SK-N-SH (cell line): Measurements from ENCODE around the gene PCGF3. TPM values are rescaled to one million over a fixed set of nuclear protein-coding genes. Genes with fewer than 3 reads are reported as not detected.

Experiments
- CTCF ChIA-PET: fragments of 300-600, 350-600 bp; formaldehyde crosslinking; extraction: SDS; loops from one replicate; lab custom pipeline; 2021; lab: Yijun Ruan, JAX
- POLR2A ChIA-PET: fragments of 350-600 bp; sonication (Branson Sonifier 250); formaldehyde crosslinking; extraction: SDS; loops from one replicate; lab custom pipeline; 2020; ENCODE audit warnings: antibody characterized with exemption, inconsistent platforms; lab: Yijun Ruan, JAX
- DNase-seq: peaks from one replicate; pipeline ENCODE4 v3.0.0; 2012
- H2AFZ ChIP-seq: fragments of 200-600 bp; sonication (generic); 2 replicates; pipeline ENCODE4 v1.8.1; 2016; ENCODE audit warnings: antibody characterized with exemption, mild to moderate bottlenecking, low read depth
- H3F3A ChIP-seq: fragments of 200-600 bp; sonication (generic); replicated peaks from 2 replicates; pipeline ENCODE3; 2016; ENCODE audit warnings: antibody characterized with exemption, mild to moderate bottlenecking; ENCODE audit not compliant: insufficient read depth
- H3K27ac ChIP-seq, 2 experiments: fragments of 200-500 bp in 1 of 2; fragments of 200-600 bp in 1 of 2; sonication (Bioruptor generic) in 1 of 2; sonication (generic), shearing (Covaris generic) in 1 of 2; 2 replicates each; pipeline versions ENCODE4 v1.5.1 to v1.6.1; 2014 to 2016; ENCODE audit warnings: low read depth in 2 of 2, inconsistent platforms in 1 of 2, low read length in 1 of 2, mild to moderate bottlenecking in 1 of 2, mixed read lengths in 1 of 2
- H3K27me3 ChIP-seq: fragments of 200-600 bp; sonication (generic), shearing (Covaris generic); 2 replicates; pipeline ENCODE4 v1.6.1; 2016; ENCODE audit warnings: mixed run types; ENCODE audit not compliant: insufficient read depth
- H3K36me3 ChIP-seq, 2 experiments: fragments of 200-500 bp in 1 of 2; fragments of 200-600 bp in 1 of 2; sonication (Bioruptor generic) in 1 of 2; sonication (generic) in 1 of 2; replicated peaks in 1 of 2; 2 replicates each; pipeline versions ENCODE3 to v1.5.1; 2014 to 2016; ENCODE audit warnings: low read length in 1 of 2, mild to moderate bottlenecking in 1 of 2; ENCODE audit not compliant: insufficient read depth in 2 of 2, control insufficient read depth in 1 of 2
- H3K4me1 ChIP-seq, 2 experiments: fragments of 200-500 bp in 1 of 2; fragments of 200-600 bp in 1 of 2; sonication (Bioruptor generic) in 1 of 2; sonication (generic), shearing (Covaris generic) in 1 of 2; 2 replicates each; pipeline versions ENCODE4 v1.5.1 to v1.6.1; 2014 to 2016; ENCODE audit warnings: low read depth in 1 of 2, low read length in 1 of 2, mixed run types in 1 of 2; ENCODE audit not compliant: insufficient read depth in 2 of 2, control insufficient read depth in 1 of 2
- H3K4me2 ChIP-seq: fragments of 200-600 bp; sonication (generic), shearing (Covaris generic); 2 replicates; pipeline ENCODE4 v1.6.1; 2017; ENCODE audit warnings: mixed run types
- H3K4me3 ChIP-seq, 2 experiments: fragments of 200-500 bp in 1 of 2; fragments of 200-600 bp in 1 of 2; sonication (Bioruptor generic) in 1 of 2; sonication (generic), shearing (Covaris generic) in 1 of 2; 2 replicates each; pipeline versions ENCODE4 v1.5.1 to v1.8.1; 2014 to 2016; ENCODE audit warnings: low read depth in 2 of 2, inconsistent platforms in 1 of 2, low read length in 1 of 2, mild to moderate bottlenecking in 1 of 2, mixed read lengths in 1 of 2, moderate library complexity in 1 of 2
- H3K79me2 ChIP-seq: fragments of 200-600 bp; sonication (generic); 2 replicates; pipeline ENCODE4 v1.8.1; 2017; ENCODE audit warnings: mild to moderate bottlenecking; ENCODE audit not compliant: insufficient read depth
- H3K9ac ChIP-seq: fragments of 200-600 bp; sonication (generic); 2 replicates; pipeline ENCODE4 v1.6.1; 2017; ENCODE audit warnings: mixed run types
- H3K9me2 ChIP-seq: fragments of 200-600 bp; sonication (generic); 2 replicates; pipeline ENCODE4 v1.6.1; 2017; ENCODE audit warnings: mixed run types
- H3K9me3 ChIP-seq: fragments of 200-600 bp; sonication (generic); 2 replicates; pipeline ENCODE4 v1.6.1; 2017; ENCODE audit warnings: mixed run types, mild to moderate bottlenecking, moderate library complexity
- H4K20me1 ChIP-seq: fragments of 200-600 bp; sonication (generic); 2 replicates; pipeline ENCODE4 v1.6.1; 2017; ENCODE audit warnings: mild to moderate bottlenecking, mixed run types; ENCODE audit not compliant: insufficient read depth
- CHD2 ChIP-seq: fragments of 150-350 bp; IDR thresholded peaks from 2 replicates; pipeline ENCODE4 v1.6.1; 2018; ENCODE audit warnings: low read length; ENCODE audit not compliant: partially characterized antibody
- CTCF ChIP-seq: fragments of 200-600 bp; sonication (generic); IDR thresholded peaks from 2 replicates; pipeline ENCODE4 v1.6.1; 2017; ENCODE audit warnings: antibody characterized with exemption, mild to moderate bottlenecking, moderate library complexity
- ELF1 ChIP-seq: IDR thresholded peaks from 2 replicates; pipeline ENCODE4 v1.4.0; 2012
- EP300 ChIP-seq, 2 experiments: IDR thresholded peaks; 2 replicates each; pipeline versions ENCODE4 v1.4.0 to v1.6.1; 2012; ENCODE audit warnings: borderline replicate concordance in 1 of 2, low read depth in 1 of 2, low read length in 1 of 2
- EZH2phosphoT487 ChIP-seq: fragments of 200-600 bp; sonication (generic); IDR thresholded peaks from 2 replicates; pipeline ENCODE4 v1.6.1; 2017; ENCODE audit warnings: low read depth, mixed run types, mild to moderate bottlenecking, antibody characterized with exemption, moderate library complexity, borderline replicate concordance
- FOXJ3 ChIP-seq: sonication (generic); formaldehyde crosslinking; IDR thresholded peaks from 2 replicates; pipeline ENCODE4 v1.5.1; 2020; ENCODE audit warnings: mild to moderate bottlenecking, missing genetic modification reagents
- FOXM1 ChIP-seq: IDR thresholded peaks from 2 replicates; pipeline ENCODE4 v1.4.0; 2012; ENCODE audit warnings: low read depth, mild to moderate bottlenecking
- GABPA ChIP-seq: IDR thresholded peaks from 2 replicates; pipeline ENCODE4 v1.4.0; 2012; ENCODE audit warnings: low read depth, mild to moderate bottlenecking
- GATA2 ChIP-seq: sonication (generic); formaldehyde crosslinking; IDR thresholded peaks from 2 replicates; pipeline ENCODE4 v1.5.0; 2020; ENCODE audit warnings: mild to moderate bottlenecking, missing genetic modification reagents
- IRF3 ChIP-seq: fragments of 150-350 bp; IDR thresholded peaks from 2 replicates; pipeline ENCODE4 v1.6.1; 2016; ENCODE audit warnings: mild to moderate bottlenecking, low read depth, low read length
- JUND ChIP-seq: IDR thresholded peaks from 2 replicates; pipeline ENCODE4 v1.4.0; 2012
- MAX ChIP-seq: IDR thresholded peaks from 2 replicates; pipeline ENCODE4 v1.4.0; 2012; ENCODE audit warnings: low read depth
- MEF2A ChIP-seq: IDR thresholded peaks from 2 replicates; pipeline ENCODE4 v1.4.0; 2012; ENCODE audit warnings: low read depth, borderline replicate concordance
- MXI1 ChIP-seq: IDR thresholded peaks from 2 replicates; pipeline ENCODE4 v1.6.1; 2012; ENCODE audit warnings: mild to moderate bottlenecking, low read depth, low read length, improper control_type of control experiment
- NFIC ChIP-seq: IDR thresholded peaks from 2 replicates; pipeline ENCODE4 v1.4.0; 2012; ENCODE audit warnings: borderline replicate concordance
- NRF1 ChIP-seq: IDR thresholded peaks from 2 replicates; pipeline ENCODE4 v1.6.1; 2012; ENCODE audit warnings: low read depth, mild to moderate bottlenecking, low read length
- RCOR1 ChIP-seq: fragments of 150-350 bp; IDR thresholded peaks from 2 replicates; pipeline ENCODE4 v1.6.1; 2017; ENCODE audit warnings: antibody characterized with exemption, low read length
- SMC3 ChIP-seq: IDR thresholded peaks from 2 replicates; pipeline ENCODE4 v1.6.1; 2012; ENCODE audit warnings: low read depth, low read length, improper control_type of control experiment
- TCF12 ChIP-seq: IDR thresholded peaks from 2 replicates; pipeline ENCODE4 v1.4.0; 2012
- TEAD4 ChIP-seq: IDR thresholded peaks from 2 replicates; pipeline ENCODE4 v1.4.0; 2012; ENCODE audit warnings: mild to moderate bottlenecking, borderline replicate concordance; ENCODE audit not compliant: insufficient read depth
- USF1 ChIP-seq: IDR thresholded peaks from 2 replicates; pipeline ENCODE4 v1.4.0; 2012; ENCODE audit warnings: low read depth, borderline replicate concordance
- USF2 ChIP-seq: fragments of 150-350 bp; IDR thresholded peaks from 2 replicates; pipeline ENCODE4 v1.6.1; 2017; ENCODE audit warnings: antibody characterized with exemption, low read length, low read depth, borderline replicate concordance
- WGBS: methylation state at CpG from one replicate; pipeline ENCODE4 v1.1.6; 2017; ENCODE audit warnings: low lambda C conversion rate; 5-methylcytosine and 5-hydroxymethylcytosine counted together
- polyA plus RNA-seq, 3 experiments: library from polyadenylated mRNA; depleted of rRNA; stranded (reverse); fragments of >200 nt; gene quantifications; 2 replicates each; pipeline ENCODE4 v1.2.3, GENCODE V29; 2012

Gene PCGF3
- polyA plus RNA-seq, 1 of the 3 experiments (the other 2 are of a cell fraction), result 44.8 TPM

GRCh38 chr4:744212-744841 is 38.7 kb downstream of the PCGF3 start:
- Histone ChIP-seq H3K4me2 (no peak overlapping the region), H3K9me3 (no peaks in the 10 kb centered on the region), H3F3A (peaks cover 10% of the 10 kb centered on the region), H3K4me1 (no peaks in the 10 kb centered on the region; a peak in 1 of 4 replicates), H3K9me2 (no peaks in the 10 kb centered on the region), H4K20me1 (peaks cover 18% of the 10 kb centered on the region), H3K36me3 (peaks cover 17 to 41% of the 10 kb centered on the region in 2 experiments), H2AFZ (no peak overlapping the region), H3K4me3 (no peak overlapping the region), H3K79me2 (peaks cover 16% of the 10 kb centered on the region; the same call in 1 of the 2 replicates), H3K27ac (no peak overlapping the region), H3K27me3 (no peaks in the 10 kb centered on the region), H3K9ac (no peak overlapping the region)
- TF ChIP-seq USF1 (no peak), MXI1 (no peak), FOXJ3 (no peak), IRF3 (no peak), MEF2A (no peak), EP300 (IDR thresholded peaks at IDR 0.05; ENCODE audit: borderline replicate concordance in 1 of 2, low read depth in 1 of 2, low read length in 1 of 2) (no peak), FOXM1 (no peak), GATA2 (no peak), TEAD4 (no peak), MAX (no peak), GABPA (no peak)
- WGBS, result 95% methylated on average over 38 of the region's 44 CpGs
- ChIA-PET POLR2A (no interaction called here), CTCF (no interaction called here)
- no peak for DNase-seq

GRCh38 chr4:747546-748170 is 42.0 kb downstream of the PCGF3 start:
- H3K79me2 ChIP-seq, result peaks cover 29% of the 10 kb centered on the region; the same call in 1 of the 2 replicates
- H3K36me3 ChIP-seq, result peaks cover 14 to 34% of the 10 kb centered on the region in 2 experiments
- H3K27ac ChIP-seq, result no peak overlapping the region
- no peak overlapping the region for H3K9ac ChIP-seq
- H3F3A ChIP-seq, result peaks cover 5% of the 10 kb centered on the region
- H2AFZ ChIP-seq, result no peak overlapping the region
- DNase-seq, result no peak
- CTCF ChIA-PET, result no interaction called here
- H3K9me2 ChIP-seq, result no peaks in the 10 kb centered on the region
- no peaks in the 10 kb centered on the region for H3K27me3 ChIP-seq
- no peaks in the 10 kb centered on the region for H3K9me3 ChIP-seq
- H3K4me1 ChIP-seq, result peaks cover 6 to 8% of the 10 kb centered on the region in 2 experiments; a peak in 2 of 4 replicates
- no peak overlapping the region for H3K4me2 ChIP-seq
- POLR2A ChIA-PET, result no interaction called here
- peaks cover 31% of the 10 kb centered on the region for H4K20me1 ChIP-seq
- H3K4me3 ChIP-seq, result no peak overlapping the region
- WGBS, result 93% methylated on average over 14 of the region's 34 CpGs
- TF ChIP-seq IRF3, result no peak
- no peak for TF ChIP-seq SMC3
- no peak for TF ChIP-seq RCOR1
- TF ChIP-seq ELF1, result no peak
- no peak for TF ChIP-seq EZH2phosphoT487
- no peak for TF ChIP-seq CHD2
- no peak for TF ChIP-seq USF2
- no peak for TF ChIP-seq NRF1
- no peak for TF ChIP-seq CTCF
- no peak for TF ChIP-seq NFIC
- no peak for TF ChIP-seq JUND
- no peak for TF ChIP-seq TCF12
- TF ChIP-seq GATA2, result no peak
- no peak for TF ChIP-seq MEF2A
